Lung (tissue), 13 donors: ENCODE measurements around the gene FAM184A. TPM values are rescaled to one million over a fixed set of nuclear protein-coding genes. Genes with fewer than 3 reads are reported as not detected.

Experiments
- ATAC-seq: fragments of 200-7000 bp; cut with Tn5 transposase; one replicate; pipeline ENCODE4 v1.9.1; 2020; ENCODE audit warnings: moderate number of reproducible peaks; ENCODE audit not compliant: insufficient read depth, low FRiP score
- DNase-seq, 3 donors: peaks; one replicate each; pipeline ENCODE4 v3.0.0-alpha.2; 2013 to 2017
- H3K27ac ChIP-seq, 2 donors: one replicate each; pipeline ENCODE4 v1.5.1; 2013; ENCODE audit warnings: mild to moderate bottlenecking in 2 of 2, moderate library complexity in 2 of 2, control low read depth in 1 of 2, inconsistent platforms in 1 of 2, low read depth in 1 of 2, low read length in 1 of 2
- H3K27me3 ChIP-seq, 3 donors: one replicate each; pipeline ENCODE4 v1.5.1; 2013; ENCODE audit warnings: low read length in 2 of 3; ENCODE audit not compliant: control insufficient read depth in 3 of 3, insufficient read depth in 3 of 3
- H3K36me3 ChIP-seq, 4 donors: one replicate each; pipeline ENCODE4 v1.5.1; 2013; ENCODE audit warnings: low read length in 4 of 4, mild to moderate bottlenecking in 1 of 4, moderate library complexity in 1 of 4; ENCODE audit not compliant: control insufficient read depth in 4 of 4, insufficient read depth in 4 of 4
- H3K4me1 ChIP-seq, 5 donors: one replicate each; pipeline ENCODE4 v1.5.1; 2013; ENCODE audit warnings: low read length in 5 of 5, mild to moderate bottlenecking in 2 of 5, moderate library complexity in 1 of 5; ENCODE audit not compliant: control insufficient read depth in 5 of 5, insufficient read depth in 5 of 5
- H3K4me3 ChIP-seq: one replicate; pipeline ENCODE4 v1.5.1; 2013; ENCODE audit warnings: mild to moderate bottlenecking, control low read depth, moderate library complexity
- H3K9ac ChIP-seq, 2 donors: one replicate each; pipeline ENCODE4 v1.5.1; 2013; ENCODE audit warnings: low read length in 2 of 2, control low read depth in 1 of 2; ENCODE audit not compliant: insufficient read depth in 1 of 2
- H3K9me3 ChIP-seq, 4 donors: one replicate each; pipeline ENCODE4 v1.5.1; 2013; ENCODE audit warnings: low read length in 3 of 4, mild to moderate bottlenecking in 1 of 4, moderate library complexity in 1 of 4; ENCODE audit not compliant: control insufficient read depth in 4 of 4, insufficient read depth in 3 of 4
- WGBS, 2 donors: extraction: QIAGEN DNeasy Blood & Tissue Kit; methylation state at CpG; one replicate each; pipeline ENCODE4 v1.1.7; 2013; 5-methylcytosine and 5-hydroxymethylcytosine counted together
- polyA plus RNA-seq, 2 donors: library from polyadenylated mRNA; stranded (reverse); fragments of 200-250 nt; gene quantifications; one replicate each; pipeline ENCODE4 v1.2.1, GENCODE V29; 2013
- small RNA-seq: library from RNA; depleted of rRNA; stranded (forward); fragments of <200 nt; gene quantifications from one replicate; pipeline ENCODE3, GENCODE V24; 2014; ENCODE audit warnings: low replicate concordance
- total RNA-seq, 2 donors: library from RNA; depleted of rRNA in 1 of 2; stranded (reverse); fragments of >200 nt in 1 of 2; gene quantifications; one replicate each; pipeline ENCODE4 v1.2.1, GENCODE V29; 2014 to 2021
- TF ChIP-seq, protein P1 (sequence below): IDR thresholded peaks from 2 replicates; pipeline ENCODE4 v1.5.1; 2012; ENCODE audit warnings: mild to moderate bottlenecking; ENCODE audit errors: control extremely low read depth, extremely low read depth
- donor health status: control.
- donor health status: control.
- donor health status: Bipolar disorder and iron deficiency.
- donor health status: healthy.
- donor health status: DM: yes; HTN: yes; CAD: no.

FAM184A gene
- total and polyA plus RNA-seq, 4 donors: 4.4 to 63.4 (median 22.7) TPM

DNA sequence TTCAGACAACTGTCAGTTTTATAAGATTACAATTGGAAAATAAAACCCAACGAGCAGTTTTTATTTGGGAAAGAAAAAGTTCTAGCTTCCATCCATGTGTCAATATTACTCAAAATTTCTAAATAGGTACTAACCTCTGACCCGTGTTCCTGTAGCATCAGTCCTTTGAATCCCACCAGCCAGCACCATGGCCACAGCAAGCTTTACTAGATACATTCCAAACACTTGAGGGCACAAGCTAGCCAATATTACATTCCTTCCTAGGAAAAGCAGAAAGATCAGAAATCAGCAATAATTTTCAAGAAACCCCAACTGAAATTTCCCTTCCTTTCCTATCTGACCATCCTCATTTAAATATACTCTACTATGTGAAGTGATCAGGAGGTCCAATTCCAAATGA lies 165.3 kb downstream of the FAM184A start:
- no peaks in the 10 kb centered on the region for H3K4me1 ChIP-seq
- H3K9me3 ChIP-seq: no peaks in the 10 kb centered on the region
- H3K4me3 ChIP-seq: no peak overlapping the region
- H3K27ac ChIP-seq: no peak overlapping the region
- DNase-seq (no peak), ATAC-seq (no peak)
- H3K36me3 ChIP-seq: peaks cover 10 to 40% (median 32%) of the 10 kb centered on the region in 4 donors
- no peaks in the 10 kb centered on the region for H3K27me3 ChIP-seq
- no peak overlapping the region for H3K9ac ChIP-seq
- TF ChIP-seq, protein P1, sequence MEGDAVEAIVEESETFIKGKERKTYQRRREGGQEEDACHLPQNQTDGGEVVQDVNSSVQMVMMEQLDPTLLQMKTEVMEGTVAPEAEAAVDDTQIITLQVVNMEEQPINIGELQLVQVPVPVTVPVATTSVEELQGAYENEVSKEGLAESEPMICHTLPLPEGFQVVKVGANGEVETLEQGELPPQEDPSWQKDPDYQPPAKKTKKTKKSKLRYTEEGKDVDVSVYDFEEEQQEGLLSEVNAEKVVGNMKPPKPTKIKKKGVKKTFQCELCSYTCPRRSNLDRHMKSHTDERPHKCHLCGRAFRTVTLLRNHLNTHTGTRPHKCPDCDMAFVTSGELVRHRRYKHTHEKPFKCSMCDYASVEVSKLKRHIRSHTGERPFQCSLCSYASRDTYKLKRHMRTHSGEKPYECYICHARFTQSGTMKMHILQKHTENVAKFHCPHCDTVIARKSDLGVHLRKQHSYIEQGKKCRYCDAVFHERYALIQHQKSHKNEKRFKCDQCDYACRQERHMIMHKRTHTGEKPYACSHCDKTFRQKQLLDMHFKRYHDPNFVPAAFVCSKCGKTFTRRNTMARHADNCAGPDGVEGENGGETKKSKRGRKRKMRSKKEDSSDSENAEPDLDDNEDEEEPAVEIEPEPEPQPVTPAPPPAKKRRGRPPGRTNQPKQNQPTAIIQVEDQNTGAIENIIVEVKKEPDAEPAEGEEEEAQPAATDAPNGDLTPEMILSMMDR: no peak
- whole genome bisulfite sequencing, 2 donors: 88 to 89% methylated on average over 2 of the region's 2 CpGs

DNA sequence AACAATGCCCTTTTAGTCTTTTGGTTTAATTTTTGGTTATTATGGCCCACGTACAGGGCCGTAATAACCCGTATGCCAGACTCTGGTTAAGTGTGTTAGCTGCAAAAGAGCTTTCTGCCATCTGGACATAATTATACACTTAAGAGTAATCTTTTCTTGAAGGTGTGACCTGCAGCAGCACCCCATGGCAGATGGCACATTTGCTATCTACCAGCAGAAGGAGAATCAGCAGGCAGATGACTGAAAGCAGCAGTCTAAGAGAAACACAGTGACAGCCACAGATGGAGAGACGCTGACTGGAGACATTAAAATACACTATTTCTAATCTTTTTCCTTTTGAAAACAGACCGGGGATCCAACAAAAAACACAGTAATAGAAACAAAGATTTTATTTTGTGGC lies 165.8 kb downstream of the FAM184A start:
- Histone ChIP-seq H3K27me3 (no peaks in the 10 kb centered on the region), H3K9me3 (no peaks in the 10 kb centered on the region), H3K4me1 (no peaks in the 10 kb centered on the region), H3K9ac (no peak overlapping the region), H3K36me3 (peaks cover 9 to 39% (median 34%) of the 10 kb centered on the region in 4 donors), H3K4me3 (no peak overlapping the region), H3K27ac (no peak overlapping the region)
- no peak for ATAC-seq
- DNase-seq: no peak
- TF ChIP-seq, protein P1: no peak
- WGBS, 2 donors: 93 to 95% methylated on average over 5 of the region's 5 CpGs

Small RNAs within 50 kb of the gene (small RNA-seq; reads per million reads assigned to genes)
- gene MIR548B (0.52 reads per million, percentile 62 among the genes with 10 or more reads in this experiment), gene RF00019 (not detected)

Other genes starting within 250 kb of the FAM184A start
- gene ASF1A, start 184.5 kb downstream of the FAM184A start, total RNA-seq: 10 to 100 TPM; 20.4 to 32.9 TPM
- 10 to 100 TPM in 1 of 2 donors, 1 to 10 TPM in 1; 8.9 to 27.3 TPM for gene ASF1A, start 184.5 kb downstream of the FAM184A start, polyA plus RNA-seq
- 10 to 100 TPM; 18.1 to 28.6 TPM for gene MCM9, start 143.5 kb downstream of the FAM184A start, total RNA-seq
- gene MCM9, start 143.5 kb downstream of the FAM184A start, polyA plus RNA-seq: 1 to 10 TPM; 4.8 to 6.0 TPM